Measurements from ENCODE around the gene S100A1.
"Not testable (repeated sequence)": the region's sequence is repeated elsewhere in the genome, so short reads cannot be mapped to it uniquely, and the experiment has no call there.

Gene S100A1

GRCh38 chr1:153659175-153659534 is 30.9 kb downstream of the S100A1 start:
- peak overlapping the region; percentile 75 for H3K27ac ChIP-seq
- TF ChIP-seq ZFX (IDR thresholded peaks at IDR 0.05) (no peak), CTCF (conservative IDR thresholded peaks at IDR 0.05) (no peak)

- H3K27ac ChIP-seq: peak overlapping the region; percentile 75
- TF ChIP-seq CTCF (conservative IDR thresholded peaks at IDR 0.05): no peak
- no peak for TF ChIP-seq ZFX (IDR thresholded peaks at IDR 0.05)
These were observed 31.4 kb downstream of the S100A1 start for GRCh38 chr1:153659656-153660055.

DNA sequence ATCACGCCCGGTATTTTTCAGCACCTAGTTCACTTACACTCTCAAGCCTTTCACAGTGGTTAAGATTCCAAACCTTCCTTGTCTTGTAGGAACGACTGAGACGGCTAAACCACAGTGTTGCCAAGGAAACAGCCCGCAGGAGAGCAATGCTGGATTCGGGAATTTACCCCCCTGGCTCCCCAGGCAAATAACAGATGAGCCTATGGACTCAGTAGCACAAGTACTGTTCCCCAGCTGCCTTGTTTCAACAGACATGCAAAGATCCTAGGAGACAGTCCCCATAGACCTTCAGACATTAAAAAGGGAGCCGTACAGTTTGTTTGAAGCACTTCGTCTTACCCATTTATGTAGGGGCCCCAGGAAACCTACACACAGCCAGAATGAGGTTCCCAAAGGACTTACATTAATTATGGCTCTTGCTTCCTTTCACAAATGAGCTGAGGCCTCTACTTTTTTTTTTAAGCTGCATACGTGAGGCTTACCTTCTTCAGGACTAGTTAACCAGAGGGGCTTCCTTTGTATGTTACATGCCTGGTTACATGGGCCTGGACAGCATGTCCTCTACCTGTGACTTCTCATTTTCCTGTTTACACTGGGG is 33.0 kb downstream of the S100A1 start:
- no peak overlapping the region for H3K27ac ChIP-seq
- TF ChIP-seq ZFX (IDR thresholded peaks at IDR 0.05): no peak
- no peak for TF ChIP-seq CTCF (conservative IDR thresholded peaks at IDR 0.05)

DNA sequence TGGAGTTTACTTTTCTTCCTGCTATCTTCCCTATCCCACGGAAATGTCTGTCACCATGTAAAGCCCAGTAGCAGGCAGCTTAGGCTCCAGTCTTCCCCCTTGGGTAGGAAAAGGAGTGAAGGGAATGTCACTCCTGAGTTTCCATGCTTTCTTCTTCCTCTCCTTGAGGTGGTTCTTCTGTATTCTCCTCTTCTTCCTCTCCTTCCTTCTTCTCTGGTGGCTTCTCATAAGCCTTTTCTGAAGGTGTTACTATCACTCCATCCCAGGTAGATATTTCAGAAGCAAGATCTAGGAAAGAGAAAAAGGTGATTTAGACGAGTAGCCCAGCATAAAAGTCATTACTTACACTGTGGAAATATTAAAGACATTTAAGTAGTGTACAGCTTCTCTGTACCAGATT is 34.0 kb downstream of the S100A1 start:
- no peak for TF ChIP-seq CTCF (conservative IDR thresholded peaks at IDR 0.05)
- TF ChIP-seq ZFX (IDR thresholded peaks at IDR 0.05): no peak
- H3K27ac ChIP-seq: no peak overlapping the region

DNA sequence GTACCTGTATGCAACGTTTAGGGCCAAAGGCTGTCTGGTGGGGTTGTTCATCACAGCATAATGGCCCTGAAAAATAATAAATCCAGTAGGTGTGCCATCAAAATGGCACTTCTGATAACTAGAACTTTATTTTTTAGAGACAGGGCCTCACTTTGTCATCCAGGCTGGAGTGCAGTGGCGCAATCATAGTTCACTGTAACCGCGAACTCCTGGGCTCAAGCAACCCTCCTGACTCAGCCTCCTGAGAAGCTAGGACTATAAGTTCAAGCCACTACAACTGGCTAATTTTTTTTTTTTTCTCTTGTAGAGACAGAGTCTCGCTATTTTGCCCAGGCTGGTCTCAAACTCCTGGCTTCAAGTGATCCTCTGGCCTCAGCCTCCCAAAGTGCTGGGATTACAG is 35.0 kb downstream of the S100A1 start:
- TF ChIP-seq ZFX (IDR thresholded peaks at IDR 0.05) (no peak), CTCF (conservative IDR thresholded peaks at IDR 0.05) (no peak)
- no peak overlapping the region for H3K27ac ChIP-seq

DNA sequence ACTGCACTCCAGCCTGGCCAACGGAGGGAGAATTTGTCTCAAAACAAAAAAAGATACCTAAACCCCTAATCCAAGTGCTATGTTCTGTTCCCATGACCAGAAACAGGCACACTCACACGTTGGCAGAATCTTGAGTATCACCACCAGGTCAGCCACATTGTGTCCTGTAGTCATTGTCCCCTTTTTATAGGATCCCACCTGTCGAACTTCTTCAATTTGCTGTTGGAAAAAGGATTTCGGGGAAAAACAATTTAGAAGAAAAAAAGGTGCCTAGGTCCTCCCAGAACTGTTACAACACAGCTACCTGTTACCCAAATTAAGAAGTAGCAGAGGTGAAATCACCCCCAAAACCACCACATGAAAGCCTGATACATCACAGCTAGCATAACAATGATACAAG is 39.2 kb downstream of the S100A1 start:
- TF ChIP-seq ZFX (IDR thresholded peaks at IDR 0.05) (no peak), CTCF (conservative IDR thresholded peaks at IDR 0.05) (no peak)
- H3K27ac ChIP-seq: no peak overlapping the region

DNA sequence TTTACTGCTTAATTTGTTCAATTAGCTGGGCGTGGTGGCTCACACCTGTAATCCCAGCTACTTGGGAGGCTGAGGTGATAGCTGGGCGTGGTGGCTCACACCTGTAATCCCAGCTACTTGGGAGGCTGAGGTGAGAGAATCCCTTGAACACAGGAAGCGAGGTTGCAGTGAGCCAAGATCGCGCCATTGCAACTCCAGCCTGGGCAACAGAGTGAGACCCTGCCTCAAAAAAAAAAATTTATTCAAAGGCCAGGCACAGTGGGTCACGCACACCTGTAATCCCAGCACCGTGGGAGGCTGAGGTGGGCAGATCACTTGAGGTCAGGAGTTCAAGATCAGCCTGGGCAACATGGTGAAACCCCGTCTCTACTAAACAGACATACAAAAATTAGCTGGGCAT is 40.4 kb downstream of the S100A1 start:
- H3K27ac ChIP-seq: not testable (repeated sequence)

DNA sequence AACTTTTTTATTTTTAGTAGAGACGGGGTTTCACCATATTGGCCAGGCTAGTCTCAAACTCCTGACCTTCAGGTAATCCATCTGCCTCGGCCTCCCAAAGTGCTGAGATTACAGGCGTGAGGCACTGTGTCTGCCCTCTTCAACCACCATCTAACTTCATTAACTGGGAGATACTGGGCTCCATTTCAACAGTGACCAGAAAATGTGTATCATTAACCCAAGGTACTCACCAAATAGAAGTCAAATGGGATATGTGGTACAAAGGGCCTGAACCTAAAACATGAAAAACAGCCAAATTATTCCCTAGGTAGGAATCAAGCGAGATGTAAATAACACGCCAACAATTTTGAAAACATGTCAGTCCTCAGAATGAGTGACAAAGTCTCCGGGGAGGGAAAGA is 41.4 kb downstream of the S100A1 start:
- H3K27ac ChIP-seq: peak overlapping the region; percentile 81
- no peak for TF ChIP-seq CTCF (conservative IDR thresholded peaks at IDR 0.05)
- no peak for TF ChIP-seq ZFX (IDR thresholded peaks at IDR 0.05)
